ENCODE measurements around the gene WDR6. TPM values are rescaled to one million over a fixed set of nuclear protein-coding genes. Genes with fewer than 3 reads are reported as not detected.

Gene WDR6
- total RNA-seq = 96.6 TPM
- long read RNA-seq, full-length matches to known transcripts = 72 of 141 reads
- long read RNA-seq, partial matches to known transcripts = 62 of 141 reads
- long read RNA-seq, other reads (novel, unspliced or antisense) = 7 of 141 reads

- DNase-seq (ENCODE audit: low spot score) = peak; percentile 98
- intact Hi-C loops (cut with DNase I) = loop anchor here (2.0 to 5.0 kb wide), 2 partner anchors 18 to 90 kb away; partner anchors contain the start of gene ARIH2
Observed at GRCh38 chr3:49007068-49007770, at the start of gene WDR6. WDR6 (plus strand) TSS chr3:49007391; CDS start chr3:49007432, 41 bp downstream.

GRCh38 chr3:48960841-48961413 is 46.3 kb upstream of the WDR6 start:
- DNase-seq (ENCODE audit: low spot score) = no peak
- intact Hi-C loops (cut with DNase I) = no loop called here

- intact Hi-C loops (cut with DNase I) = no loop called here
- DNase-seq (ENCODE audit: low spot score) = no peak
Observed at GRCh38 chr3:48962340-48962739, 44.9 kb upstream of the WDR6 start.

GRCh38 chr3:48962939-48963338 is 44.3 kb upstream of the WDR6 start:
- DNase-seq (ENCODE audit: low spot score) = no peak
- intact Hi-C loops (cut with DNase I) = no loop called here

GRCh38 chr3:48963591-48963990 is 43.6 kb upstream of the WDR6 start:
- no peak for DNase-seq (ENCODE audit: low spot score)
- intact Hi-C loops (cut with DNase I) = no loop called here

- intact Hi-C loops (cut with DNase I) = no loop called here
- no peak for DNase-seq (ENCODE audit: low spot score)
Observed at GRCh38 chr3:48966367-48966766, 40.8 kb upstream of the WDR6 start.

- intact Hi-C loops (cut with DNase I) = no loop called here
- DNase-seq (ENCODE audit: low spot score) = no peak
Observed at GRCh38 chr3:48966876-48967361, 40.3 kb upstream of the WDR6 start.

- intact Hi-C loops (cut with DNase I) = no loop called here
Observed at GRCh38 chr3:48970586-48970985, 36.6 kb upstream of the WDR6 start.

GRCh38 chr3:48974076-48974864 is 32.9 kb upstream of the WDR6 start:
- intact Hi-C loops (cut with DNase I) = no loop called here
- no peak for DNase-seq (ENCODE audit: low spot score)

More at GRCh38 chr3:48970586-48970985, 36.6 kb upstream of the WDR6 start:
- DNase-seq (ENCODE audit: low spot score) = no peak

- intact Hi-C loops (cut with DNase I) = no loop called here
- DNase-seq (ENCODE audit: low spot score) = no peak
Observed at GRCh38 chr3:48979451-48979850, 27.7 kb upstream of the WDR6 start.

GRCh38 chr3:48980295-48980694 is 26.9 kb upstream of the WDR6 start:
- intact Hi-C loops (cut with DNase I) = loop anchor here (10.0 kb wide), 1 partner anchor 465 kb away; no protein-coding TSS in a partner anchor
- no peak for DNase-seq (ENCODE audit: low spot score)

- no peak for DNase-seq (ENCODE audit: low spot score)
- intact Hi-C loops (cut with DNase I) = loop anchor here (10.0 kb wide), 1 partner anchor 463 kb away; no protein-coding TSS in a partner anchor
Observed at GRCh38 chr3:48982016-48982415, 25.2 kb upstream of the WDR6 start.

GRCh38 chr3:48982686-48983085 is 24.5 kb upstream of the WDR6 start:
- intact Hi-C loops (cut with DNase I) = loop anchor here (10.0 kb wide), 1 partner anchor 462 kb away; no protein-coding TSS in a partner anchor
- DNase-seq (ENCODE audit: low spot score) = no peak

- no peak for DNase-seq (ENCODE audit: low spot score)
- intact Hi-C loops (cut with DNase I) = loop anchor here (10.0 kb wide), 1 partner anchor 462 kb away; no protein-coding TSS in a partner anchor
Observed at GRCh38 chr3:48983096-48983495, 24.1 kb upstream of the WDR6 start.

GRCh38 chr3:48984663-48985062 is 22.5 kb upstream of the WDR6 start:
- intact Hi-C loops (cut with DNase I) = loop anchor here (5.0 to 10.0 kb wide), 2 partner anchors 108 to 460 kb away; partner anchors contain the start of gene QRICH1
- DNase-seq (ENCODE audit: low spot score) = no peak

- intact Hi-C loops (cut with DNase I) = loop anchor here (5.0 to 10.0 kb wide), 2 partner anchors 106 to 459 kb away; partner anchors contain the start of gene QRICH1
- DNase-seq (ENCODE audit: low spot score) = no peak
Observed at GRCh38 chr3:48985831-48986376, 21.3 kb upstream of the WDR6 start.

GRCh38 chr3:48989126-48989795 is 17.9 kb upstream of the WDR6 start:
- intact Hi-C loops (cut with DNase I) = loop anchor here (2.0 to 10.0 kb wide), 3 partner anchors 18 to 456 kb away; partner anchors contain the start of genes QRICH1 and WDR6
- DNase-seq (ENCODE audit: low spot score) = no peak

GRCh38 chr3:48989796-48990635 is 17.2 kb upstream of the WDR6 start, which contains the start of gene P4HTM:
P4HTM (plus strand) TSS chr3:48990241; CDS start chr3:48990257, 16 bp downstream.
- peak; percentile 91 for DNase-seq (ENCODE audit: low spot score)
- intact Hi-C loops (cut with DNase I) = loop anchor here (2.0 to 10.0 kb wide), 3 partner anchors 17 to 455 kb away; partner anchors contain the start of genes QRICH1 and WDR6
